Astrocyte (in vitro differentiated cells and primary cell): ENCODE results near the gene DNAH1.

Experiments
- EZH2 ChIP-seq: IDR thresholded peaks from 2 replicates; pipeline ENCODE4 v1.6.1; 2012; ENCODE audit warnings: mild to moderate bottlenecking, low read length, inconsistent platforms; ENCODE audit not compliant: insufficient read depth
- TF ChIP-seq, protein P1 (sequence below): IDR thresholded peaks from 2 replicates; pipeline ENCODE4 v1.5.1; 2011; ENCODE audit warnings: low read depth, mild to moderate bottlenecking, inconsistent platforms, low read length, moderate library complexity; ENCODE audit not compliant: insufficient read depth

DNA sequence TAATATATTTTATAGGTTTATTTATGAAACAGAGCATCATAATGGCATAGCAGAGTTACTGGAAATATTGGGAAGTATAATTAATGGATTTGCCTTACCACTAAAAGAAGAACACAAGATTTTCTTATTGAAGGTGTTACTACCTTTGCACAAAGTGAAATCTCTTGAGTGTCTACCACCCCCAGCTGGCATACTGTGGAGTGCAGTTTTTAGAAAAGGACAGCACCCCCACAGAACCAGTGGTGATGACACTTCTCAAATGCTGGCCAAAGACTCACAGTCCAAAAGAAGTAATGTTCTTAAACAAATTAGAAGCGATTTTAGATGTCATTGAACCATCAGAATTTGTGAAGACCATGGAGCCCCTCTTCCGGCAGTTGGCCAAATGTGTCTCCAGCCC, 58.1 kb downstream of the DNAH1 start:
- TF ChIP-seq, protein P1, sequence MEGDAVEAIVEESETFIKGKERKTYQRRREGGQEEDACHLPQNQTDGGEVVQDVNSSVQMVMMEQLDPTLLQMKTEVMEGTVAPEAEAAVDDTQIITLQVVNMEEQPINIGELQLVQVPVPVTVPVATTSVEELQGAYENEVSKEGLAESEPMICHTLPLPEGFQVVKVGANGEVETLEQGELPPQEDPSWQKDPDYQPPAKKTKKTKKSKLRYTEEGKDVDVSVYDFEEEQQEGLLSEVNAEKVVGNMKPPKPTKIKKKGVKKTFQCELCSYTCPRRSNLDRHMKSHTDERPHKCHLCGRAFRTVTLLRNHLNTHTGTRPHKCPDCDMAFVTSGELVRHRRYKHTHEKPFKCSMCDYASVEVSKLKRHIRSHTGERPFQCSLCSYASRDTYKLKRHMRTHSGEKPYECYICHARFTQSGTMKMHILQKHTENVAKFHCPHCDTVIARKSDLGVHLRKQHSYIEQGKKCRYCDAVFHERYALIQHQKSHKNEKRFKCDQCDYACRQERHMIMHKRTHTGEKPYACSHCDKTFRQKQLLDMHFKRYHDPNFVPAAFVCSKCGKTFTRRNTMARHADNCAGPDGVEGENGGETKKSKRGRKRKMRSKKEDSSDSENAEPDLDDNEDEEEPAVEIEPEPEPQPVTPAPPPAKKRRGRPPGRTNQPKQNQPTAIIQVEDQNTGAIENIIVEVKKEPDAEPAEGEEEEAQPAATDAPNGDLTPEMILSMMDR, result no peak
- no peak for TF ChIP-seq EZH2
